PFSK-1 (cell line): ENCODE measurements around the gene BLCAP.
A peak's percentile ranks its signal among the peaks of the same experiment; 100 is the strongest.

Experiments
- FOXP2 ChIP-seq: optimal IDR thresholded peaks from 2 replicates; pipeline ENCODE3; 2011; ENCODE audit warnings: borderline replicate concordance, control low read depth, inconsistent platforms; ENCODE audit not compliant: insufficient read depth; ENCODE audit errors: extremely low read length, extremely low read depth
- POLR2AphosphoS5 ChIP-seq: IDR thresholded peaks from 2 replicates; pipeline ENCODE4 v1.6.1; 2012; ENCODE audit warnings: low read depth, mild to moderate bottlenecking, control low read depth, low read length, moderate library complexity
- SIN3A ChIP-seq: IDR thresholded peaks from 2 replicates; pipeline ENCODE4 v1.6.1; 2012; ENCODE audit warnings: mild to moderate bottlenecking, low read length, moderate library complexity, borderline replicate concordance; ENCODE audit not compliant: insufficient read depth
- TAF1 ChIP-seq: IDR thresholded peaks from 2 replicates; pipeline ENCODE4 v1.6.1; 2012; ENCODE audit warnings: low read length, control low read depth, borderline replicate concordance; ENCODE audit not compliant: insufficient read depth
- TF ChIP-seq, protein P1 (sequence below), 2 experiments: IDR thresholded peaks; 2 replicates each; pipeline versions ENCODE4 v1.6.1 to v1.8.0; 2011 to 2012; ENCODE audit warnings: low read depth in 2 of 2, low read length in 2 of 2, control low read depth in 1 of 2, inconsistent platforms in 1 of 2, mild to moderate bottlenecking in 1 of 2, moderate library complexity in 1 of 2; ENCODE audit not compliant: insufficient read depth in 1 of 2

BLCAP gene

DNA sequence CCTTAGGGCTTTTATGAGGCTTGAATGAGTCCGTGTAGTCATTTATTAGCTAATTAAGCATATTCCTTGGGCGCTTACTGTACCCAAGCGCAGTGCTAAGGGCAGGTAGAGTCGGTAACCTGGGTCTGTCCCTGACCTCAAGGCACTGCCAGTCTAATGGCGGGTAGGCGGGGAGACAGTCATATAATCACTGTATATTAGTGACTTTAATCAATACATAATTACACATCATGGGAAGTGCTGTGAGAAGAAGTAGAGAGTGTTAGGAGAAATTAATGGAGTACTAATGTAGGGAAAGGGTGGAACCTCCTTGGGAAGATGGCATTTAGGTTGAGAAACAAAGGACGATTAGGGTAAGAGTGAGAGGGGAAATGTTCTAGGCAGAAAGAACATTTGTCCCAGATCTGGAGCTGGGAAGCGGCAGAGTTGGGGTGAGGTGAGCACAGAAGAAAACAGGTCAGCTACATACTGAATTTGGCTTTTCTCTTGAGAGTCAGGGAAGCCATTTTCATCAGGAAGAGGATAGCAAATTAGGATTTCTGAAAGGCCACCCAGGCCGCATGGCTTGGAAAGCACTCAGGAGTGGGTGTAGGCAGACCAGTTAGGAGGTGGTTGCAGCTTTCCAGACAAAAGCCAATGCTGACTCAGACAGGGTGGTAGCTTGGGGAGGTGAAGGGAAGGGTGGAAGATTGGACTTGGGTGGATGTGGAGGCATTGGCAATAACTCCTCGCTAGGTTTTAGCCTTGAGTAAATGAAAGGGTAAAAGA is 954 bp upstream of the BLCAP start:
- TF ChIP-seq SIN3A = no peak
- no peak for TF ChIP-seq TAF1
- TF ChIP-seq, protein P1, sequence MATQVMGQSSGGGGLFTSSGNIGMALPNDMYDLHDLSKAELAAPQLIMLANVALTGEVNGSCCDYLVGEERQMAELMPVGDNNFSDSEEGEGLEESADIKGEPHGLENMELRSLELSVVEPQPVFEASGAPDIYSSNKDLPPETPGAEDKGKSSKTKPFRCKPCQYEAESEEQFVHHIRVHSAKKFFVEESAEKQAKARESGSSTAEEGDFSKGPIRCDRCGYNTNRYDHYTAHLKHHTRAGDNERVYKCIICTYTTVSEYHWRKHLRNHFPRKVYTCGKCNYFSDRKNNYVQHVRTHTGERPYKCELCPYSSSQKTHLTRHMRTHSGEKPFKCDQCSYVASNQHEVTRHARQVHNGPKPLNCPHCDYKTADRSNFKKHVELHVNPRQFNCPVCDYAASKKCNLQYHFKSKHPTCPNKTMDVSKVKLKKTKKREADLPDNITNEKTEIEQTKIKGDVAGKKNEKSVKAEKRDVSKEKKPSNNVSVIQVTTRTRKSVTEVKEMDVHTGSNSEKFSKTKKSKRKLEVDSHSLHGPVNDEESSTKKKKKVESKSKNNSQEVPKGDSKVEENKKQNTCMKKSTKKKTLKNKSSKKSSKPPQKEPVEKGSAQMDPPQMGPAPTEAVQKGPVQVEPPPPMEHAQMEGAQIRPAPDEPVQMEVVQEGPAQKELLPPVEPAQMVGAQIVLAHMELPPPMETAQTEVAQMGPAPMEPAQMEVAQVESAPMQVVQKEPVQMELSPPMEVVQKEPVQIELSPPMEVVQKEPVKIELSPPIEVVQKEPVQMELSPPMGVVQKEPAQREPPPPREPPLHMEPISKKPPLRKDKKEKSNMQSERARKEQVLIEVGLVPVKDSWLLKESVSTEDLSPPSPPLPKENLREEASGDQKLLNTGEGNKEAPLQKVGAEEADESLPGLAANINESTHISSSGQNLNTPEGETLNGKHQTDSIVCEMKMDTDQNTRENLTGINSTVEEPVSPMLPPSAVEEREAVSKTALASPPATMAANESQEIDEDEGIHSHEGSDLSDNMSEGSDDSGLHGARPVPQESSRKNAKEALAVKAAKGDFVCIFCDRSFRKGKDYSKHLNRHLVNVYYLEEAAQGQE (IDR thresholded peaks at IDR 0.05; ENCODE audit: insufficient read depth in 1 of 2, low read depth in 2 of 2, low read length in 2 of 2) = no peak
- no peak for TF ChIP-seq POLR2AphosphoS5
- TF ChIP-seq FOXP2 = no peak

- TF ChIP-seq FOXP2 (no peak), POLR2AphosphoS5 (no peak), TAF1 (no peak), SIN3A (peak; percentile 28; the same call in 1 of the 2 replicates)
- TF ChIP-seq, protein P1 (IDR thresholded peaks at IDR 0.05; ENCODE audit: insufficient read depth in 1 of 2, low read depth in 2 of 2, low read length in 2 of 2) = no peak
Measured at GRCh38 chr20:37526839-37527637, 638 bp downstream of the BLCAP start.

GRCh38 chr20:37526238-37526838 is 1.3 kb downstream of the BLCAP start:
- no peak for TF ChIP-seq TAF1
- TF ChIP-seq POLR2AphosphoS5 = no peak
- peak; percentile 47; the same call in 1 of the 2 replicates for TF ChIP-seq SIN3A
- peak; percentile 58 for TF ChIP-seq FOXP2

DNA sequence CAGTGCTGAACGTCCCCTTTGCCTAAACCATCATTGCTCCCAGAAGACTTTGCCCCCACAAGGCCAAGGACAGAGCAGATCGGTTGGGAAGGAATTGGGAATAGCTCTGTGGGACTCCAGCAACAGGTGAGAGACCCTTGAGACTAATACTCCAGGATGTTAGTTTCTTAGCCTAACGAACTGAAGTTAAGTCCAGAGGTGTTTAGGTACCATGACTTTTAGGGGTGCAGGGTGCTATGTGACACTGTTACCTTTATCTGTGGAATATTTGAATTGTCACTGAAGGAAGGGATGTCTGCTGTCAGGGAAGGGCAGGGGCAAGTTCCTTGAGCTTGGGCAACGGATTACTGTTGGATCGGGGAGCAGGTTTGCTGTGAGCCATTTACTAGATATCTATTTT is 1.9 kb downstream of the BLCAP start:
- no peak for TF ChIP-seq SIN3A
- TF ChIP-seq FOXP2 = no peak
- TF ChIP-seq TAF1 = no peak
- TF ChIP-seq, protein P1 (IDR thresholded peaks at IDR 0.05; ENCODE audit: insufficient read depth in 1 of 2, low read depth in 2 of 2, low read length in 2 of 2) = no peak
- no peak for TF ChIP-seq POLR2AphosphoS5

- TF ChIP-seq SIN3A (no peak), FOXP2 (no peak), POLR2AphosphoS5 (no peak), TAF1 (no peak)
- TF ChIP-seq, protein P1 (IDR thresholded peaks at IDR 0.05; ENCODE audit: insufficient read depth in 1 of 2, low read depth in 2 of 2, low read length in 2 of 2) = no peak
Measured at GRCh38 chr20:37524859-37525708, 2.6 kb downstream of the BLCAP start.
